Retinal pigment epithelial cell (primary cell): ENCODE data around the gene NPHS1.

ENCODE experiments used
- DNase-seq: peaks from one replicate; pipeline ENCODE4 v3.0.0-alpha.2; 2010; ENCODE audit warnings: low read depth
- H3K4me3 ChIP-seq: 2 replicates; pipeline ENCODE4 v1.5.1; 2011; ENCODE audit warnings: mild to moderate bottlenecking, low read length, control low read depth, moderate library complexity
- CTCF ChIP-seq: conservative IDR thresholded peaks from 2 replicates; pipeline ENCODE4 v1.5.1; 2011; ENCODE audit warnings: low read depth, low read length, control low read depth, inconsistent platforms

NPHS1 gene

DNA sequence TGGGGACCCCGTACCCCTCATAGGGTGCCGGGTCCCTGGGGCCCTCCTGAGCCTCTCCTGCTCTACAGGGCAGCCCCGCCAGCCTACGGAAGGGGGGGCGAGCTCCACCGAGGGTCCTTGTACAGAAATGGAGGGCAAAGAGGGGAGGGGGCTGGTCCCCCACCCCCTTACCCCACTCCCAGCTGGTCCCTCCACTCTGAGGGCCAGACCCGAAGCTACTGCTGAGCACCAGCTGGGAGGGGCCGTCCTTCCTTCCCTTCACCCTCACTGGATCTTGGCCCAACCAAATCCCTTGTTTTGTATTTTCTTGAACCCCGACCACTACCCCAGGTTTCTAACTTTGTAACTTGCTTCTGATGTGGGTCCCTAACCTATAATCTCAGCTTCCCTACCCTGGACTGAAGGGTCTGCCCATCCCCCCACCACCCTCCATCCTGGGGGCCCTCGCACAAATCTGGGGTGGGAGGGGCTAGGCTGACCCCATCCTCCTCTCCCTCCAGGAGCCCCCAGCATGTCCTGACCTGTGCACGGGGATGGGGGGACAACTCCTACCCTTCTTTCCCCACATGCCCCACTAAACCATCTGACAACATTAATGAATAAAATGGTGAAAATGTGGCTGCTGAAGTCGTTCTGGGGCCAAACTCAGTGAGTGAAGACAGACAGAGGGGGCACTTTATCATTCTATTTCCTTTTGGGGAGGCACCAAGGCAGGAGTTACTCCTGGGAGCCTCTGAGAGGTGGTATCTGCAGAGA lies 63.9 kb downstream of the NPHS1 start:
- no peak for TF ChIP-seq CTCF
- DNase-seq: no peak
- no peak overlapping the region for H3K4me3 ChIP-seq

- DNase-seq: no peak
- H3K4me3 ChIP-seq: no peak overlapping the region
- no peak for TF ChIP-seq CTCF
Observed at GRCh38 chr19:35787227-35787799, 65.0 kb downstream of the NPHS1 start.

- no peak for DNase-seq
- no peak overlapping the region for H3K4me3 ChIP-seq
- TF ChIP-seq CTCF: no peak
Observed at GRCh38 chr19:35786299-35787160, 65.8 kb downstream of the NPHS1 start.

- DNase-seq: no peak
- no peak overlapping the region for H3K4me3 ChIP-seq
- no peak for TF ChIP-seq CTCF
Observed at GRCh38 chr19:35785339-35785627, 67.0 kb downstream of the NPHS1 start.

GRCh38 chr19:35784503-35785338 lies 67.6 kb downstream of the NPHS1 start:
- no peak overlapping the region for H3K4me3 ChIP-seq
- DNase-seq: no peak
- TF ChIP-seq CTCF: no peak

DNA sequence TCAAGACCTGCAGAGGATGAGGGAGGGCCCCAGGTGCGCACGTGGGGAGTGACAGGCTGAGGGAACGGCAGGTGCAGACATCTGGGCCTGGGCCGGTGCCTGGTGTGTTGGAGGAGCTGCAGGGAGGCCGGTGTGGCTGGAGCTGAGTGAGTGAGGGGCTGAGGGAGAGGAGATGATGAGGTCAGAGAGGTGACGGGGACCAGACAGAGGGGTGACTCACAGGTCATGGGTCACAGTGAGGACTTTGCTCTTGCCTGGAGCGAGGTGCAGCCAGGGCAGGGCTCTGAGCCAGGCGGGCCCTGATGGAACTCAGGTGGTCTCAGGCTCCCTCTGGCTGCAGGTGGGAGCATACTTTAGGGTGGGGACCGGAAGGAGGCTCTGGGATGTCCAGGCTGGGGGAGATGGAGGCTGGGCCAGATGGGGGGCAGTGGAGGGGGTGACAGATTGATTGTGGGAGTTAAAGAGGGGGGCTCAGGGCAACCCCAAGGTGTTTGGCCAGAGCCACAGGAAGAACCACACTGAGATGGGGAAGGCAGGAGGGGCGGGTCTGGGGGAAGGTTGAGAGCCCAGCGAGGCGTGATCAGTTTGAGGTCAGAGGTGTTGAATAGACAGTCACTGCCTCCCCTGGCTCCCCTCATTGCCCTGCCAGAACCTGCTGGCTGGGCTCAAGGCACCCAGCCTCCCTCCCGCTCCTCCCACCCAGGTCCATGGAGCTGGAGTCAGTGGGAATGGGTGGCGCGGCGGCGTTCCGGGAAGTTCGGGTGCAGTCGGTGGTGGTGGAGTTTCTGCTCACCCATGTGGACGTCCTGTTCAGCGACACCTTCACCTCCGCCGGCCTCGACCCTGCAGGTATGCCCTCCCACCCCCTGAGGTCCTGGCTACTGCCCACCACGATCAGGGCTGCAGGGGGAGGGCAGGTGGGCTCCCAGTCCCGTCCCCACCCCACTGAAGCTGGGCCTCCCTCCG lies 68.6 kb downstream of the NPHS1 start:
- DNase-seq: no peak
- H3K4me3 ChIP-seq: no peak overlapping the region
- TF ChIP-seq CTCF: no peak
